NCI-H510A (cell line): ENCODE data around the gene RUNDC3A.

ENCODE experiments used
- DNase-seq: peaks from one replicate; lab custom pipeline; 2025; lab: John Stamatoyannopoulos, UW

Gene RUNDC3A

DNA sequence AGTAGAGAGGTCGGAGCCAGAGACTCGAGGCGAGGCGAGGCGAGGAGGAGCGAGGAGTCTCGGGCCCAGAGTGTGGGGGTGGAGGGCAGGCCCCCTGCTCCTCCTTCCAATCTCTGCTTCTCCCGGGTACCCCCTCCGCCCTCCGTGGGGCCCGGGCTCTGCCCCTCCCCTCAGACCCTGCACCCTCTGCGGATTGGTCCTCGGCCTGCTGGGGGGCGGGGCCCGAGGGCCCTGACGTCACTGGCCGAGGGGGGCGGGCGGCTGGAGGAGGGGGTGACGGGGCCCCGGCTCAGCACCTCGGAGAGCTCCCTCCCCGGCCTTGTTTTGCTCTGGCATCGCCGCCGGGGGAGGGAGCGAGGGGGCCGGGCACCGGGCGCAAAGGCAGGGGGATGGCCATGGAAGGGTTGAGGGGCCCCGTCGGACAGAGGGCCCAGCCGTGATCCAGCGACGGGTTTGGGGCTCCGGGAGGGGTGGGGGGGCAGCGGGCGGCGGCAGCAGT lies at the start of gene RUNDC3A:
RUNDC3A (plus strand) TSS at position 282 of the 499 bp plus-strand sequence. CDS start 232 bp downstream, outside the sequence.
- peak; percentile 69 for DNase-seq

DNA sequence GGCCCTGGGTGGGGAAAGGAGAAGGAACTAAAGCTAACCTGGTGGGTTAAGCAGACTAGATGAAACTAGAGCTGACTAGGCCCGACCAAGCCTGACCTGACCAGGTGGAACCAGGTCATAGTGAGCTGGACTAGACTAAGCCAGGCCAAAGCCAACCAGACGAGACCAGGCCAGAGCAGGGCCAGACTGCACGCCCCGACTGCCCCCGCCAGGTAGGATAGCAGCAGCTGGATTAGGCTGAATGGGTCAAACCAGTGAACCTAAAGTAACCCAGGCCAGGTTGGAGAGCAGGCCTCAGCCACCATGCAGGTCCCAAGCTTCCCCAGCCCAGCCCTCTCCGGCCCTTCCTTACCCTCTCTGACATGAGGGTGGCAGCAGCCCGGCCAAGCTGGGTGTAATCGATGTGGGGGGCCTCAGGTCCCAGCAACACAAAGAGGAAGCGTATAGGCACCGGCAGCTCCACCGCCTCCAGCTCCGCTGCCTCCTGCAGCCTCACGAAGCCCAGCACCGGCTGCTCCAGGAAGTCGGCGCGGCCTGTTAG lies 49.5 kb upstream of the RUNDC3A start:
- DNase-seq, result no peak

DNA sequence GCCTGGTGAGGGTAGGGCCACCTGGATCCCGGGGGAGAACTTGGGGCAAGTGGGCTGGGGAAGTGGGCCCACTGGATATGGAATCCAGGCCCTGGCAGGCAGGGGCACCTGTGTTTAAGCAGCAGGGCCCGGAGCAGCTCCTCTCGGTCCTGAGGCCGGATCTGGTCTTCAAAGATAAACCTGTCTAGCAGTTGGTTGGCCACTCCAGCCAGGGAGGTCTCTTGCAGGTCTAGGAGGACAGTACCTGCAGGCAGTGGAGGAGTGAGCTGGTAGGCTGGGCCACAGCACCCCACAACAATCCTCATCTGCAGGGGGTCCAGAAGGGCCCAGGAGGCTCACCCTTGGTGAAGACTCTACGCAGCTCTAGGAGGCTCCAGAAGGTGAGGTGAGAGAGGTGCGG lies 48.1 kb upstream of the RUNDC3A start:
- no peak for DNase-seq

DNA sequence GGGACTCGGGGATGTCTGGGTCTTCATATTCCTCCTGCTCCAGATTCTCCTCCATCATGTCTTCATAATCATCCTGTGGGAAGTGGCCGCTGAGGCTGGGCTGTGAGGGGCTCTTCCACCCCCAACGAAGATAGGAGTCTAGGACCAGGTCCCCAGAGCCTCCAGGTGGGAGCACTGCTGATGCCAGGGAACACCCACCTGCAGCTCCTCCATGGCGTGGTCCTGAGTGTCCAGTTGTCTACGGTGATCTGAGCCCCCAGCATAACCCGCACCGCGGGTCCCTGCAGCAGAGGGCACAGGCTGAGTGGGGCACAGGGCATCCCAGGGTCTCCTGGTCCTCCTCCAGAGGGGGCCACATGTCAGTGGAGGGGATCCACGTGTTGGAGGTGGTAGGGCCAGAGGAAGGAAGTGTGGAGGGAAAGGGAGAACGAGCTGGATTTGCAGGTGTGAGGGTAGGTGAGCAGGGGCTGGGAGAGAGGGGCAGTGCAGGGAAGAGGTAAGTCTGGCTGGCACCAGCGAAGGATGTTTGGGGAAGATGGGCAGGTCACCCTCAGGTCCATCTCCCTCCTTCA lies 45.7 kb upstream of the RUNDC3A start:
- no peak for DNase-seq

DNA sequence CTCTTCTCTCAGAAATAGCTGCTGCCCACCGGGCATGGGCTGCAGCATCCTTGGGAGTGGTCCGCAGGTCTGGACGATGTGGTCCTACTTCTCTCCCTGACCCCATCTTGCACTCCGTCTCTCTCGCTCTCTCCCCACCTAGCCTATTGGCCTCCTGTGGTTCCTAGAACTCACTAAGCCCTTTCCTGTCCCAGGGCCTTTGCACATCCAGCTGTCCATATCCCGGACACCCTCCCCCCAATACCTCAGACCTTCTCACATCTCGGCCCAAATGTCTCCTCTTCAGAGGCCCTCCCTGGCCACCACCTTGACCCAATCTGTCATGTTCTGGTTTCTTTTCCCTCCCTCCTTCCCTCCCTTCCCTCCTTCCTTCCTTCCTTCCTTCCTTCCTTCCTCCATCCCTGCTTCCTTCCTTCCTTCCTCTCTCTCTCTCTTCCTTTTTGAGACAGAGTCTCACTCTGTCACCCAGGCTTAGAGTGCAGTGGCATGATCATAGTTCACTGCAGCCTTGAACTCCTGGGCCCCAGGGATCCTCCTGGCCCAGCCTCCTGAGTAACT lies 45.0 kb upstream of the RUNDC3A start:
- DNase-seq, result no peak

DNA sequence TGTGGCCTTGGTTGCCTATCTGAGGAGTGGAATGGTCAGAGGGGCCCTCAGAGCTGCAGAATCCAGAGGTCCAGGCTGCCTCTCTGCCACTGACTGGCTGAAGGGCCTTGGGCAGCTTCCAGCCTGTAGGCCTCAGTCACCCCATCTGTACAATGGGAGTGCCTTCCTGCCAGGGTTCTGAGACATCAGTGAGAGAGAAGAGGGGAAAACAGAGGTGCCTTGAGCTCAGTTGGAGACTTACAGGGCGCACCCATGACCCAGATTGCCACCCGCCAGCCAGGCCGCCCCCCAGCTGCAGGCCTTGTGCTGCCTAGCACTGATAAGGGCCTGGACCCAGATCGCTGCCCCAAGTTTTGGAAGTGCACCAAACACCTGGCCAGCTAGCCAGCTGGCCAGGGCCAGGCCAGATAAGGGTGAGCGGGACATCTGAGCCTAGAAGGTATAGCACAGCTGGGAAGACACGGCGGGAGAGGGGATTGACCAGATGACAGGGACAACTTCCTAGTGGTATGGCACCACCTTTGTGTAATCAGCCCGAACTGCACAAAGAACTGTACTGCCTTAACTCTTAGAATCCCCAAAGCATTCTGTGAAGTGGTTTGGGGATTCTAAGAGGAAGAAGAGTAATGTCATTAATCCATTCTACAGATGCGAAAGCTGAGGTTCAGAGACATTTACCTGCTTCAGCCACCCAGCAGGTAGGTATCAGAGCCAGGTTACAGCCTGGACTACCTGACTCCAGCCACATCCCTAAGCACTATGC lies 41.8 kb upstream of the RUNDC3A start:
- DNase-seq, result no peak

DNA sequence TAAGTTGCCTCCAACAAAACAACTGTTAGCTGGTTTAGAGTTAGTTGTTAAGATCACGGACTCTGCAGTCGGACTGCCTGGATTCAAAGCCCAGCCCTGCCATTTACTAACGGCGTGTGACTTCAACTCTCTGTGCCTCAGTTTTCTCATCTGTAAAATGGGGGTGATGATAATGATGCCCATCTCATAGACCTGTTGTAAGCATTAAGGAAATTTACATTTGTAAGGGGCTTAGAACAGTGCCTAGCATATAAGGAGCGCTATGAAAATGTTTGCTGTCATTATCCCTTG lies 41.3 kb upstream of the RUNDC3A start:
- no peak for DNase-seq

DNA sequence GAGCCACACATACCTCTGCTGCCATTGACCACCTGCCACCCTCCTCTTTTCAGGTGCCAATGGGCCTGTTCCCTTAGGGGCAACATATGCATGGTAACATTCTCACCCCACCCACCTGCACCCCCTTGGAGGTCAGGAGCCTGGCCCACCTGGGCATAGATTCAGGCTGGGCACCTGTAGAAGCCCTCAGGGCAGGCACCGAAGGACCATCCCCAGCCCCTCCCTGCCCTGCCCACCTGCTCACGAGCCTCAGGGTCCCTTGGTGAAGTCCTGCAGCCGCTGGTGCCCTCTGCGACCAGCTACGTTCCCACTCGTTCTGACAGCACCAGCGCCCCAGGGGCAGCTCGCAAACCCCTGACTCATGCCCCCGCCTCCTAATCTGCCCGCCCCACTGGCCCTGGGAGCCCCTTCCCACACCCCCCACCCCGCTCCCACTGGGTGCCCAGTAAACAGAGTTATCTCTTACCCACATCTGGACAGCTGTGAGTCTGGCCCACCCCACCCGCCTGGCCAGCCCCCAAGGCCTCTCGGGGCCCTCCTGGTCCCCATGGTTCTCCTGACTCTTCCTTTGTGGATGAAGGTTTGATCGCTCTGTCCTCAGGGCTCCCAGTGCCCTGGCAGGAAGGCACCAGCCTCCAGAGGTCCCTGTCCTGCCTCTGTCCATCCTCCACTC lies 40.4 kb upstream of the RUNDC3A start, which contains the start of gene SLC4A1:
SLC4A1 (minus strand) TSS at position 318 of the 673 bp plus-strand sequence. CDS start 5,269 bp downstream, outside the sequence.
- DNase-seq, result no peak

DNA sequence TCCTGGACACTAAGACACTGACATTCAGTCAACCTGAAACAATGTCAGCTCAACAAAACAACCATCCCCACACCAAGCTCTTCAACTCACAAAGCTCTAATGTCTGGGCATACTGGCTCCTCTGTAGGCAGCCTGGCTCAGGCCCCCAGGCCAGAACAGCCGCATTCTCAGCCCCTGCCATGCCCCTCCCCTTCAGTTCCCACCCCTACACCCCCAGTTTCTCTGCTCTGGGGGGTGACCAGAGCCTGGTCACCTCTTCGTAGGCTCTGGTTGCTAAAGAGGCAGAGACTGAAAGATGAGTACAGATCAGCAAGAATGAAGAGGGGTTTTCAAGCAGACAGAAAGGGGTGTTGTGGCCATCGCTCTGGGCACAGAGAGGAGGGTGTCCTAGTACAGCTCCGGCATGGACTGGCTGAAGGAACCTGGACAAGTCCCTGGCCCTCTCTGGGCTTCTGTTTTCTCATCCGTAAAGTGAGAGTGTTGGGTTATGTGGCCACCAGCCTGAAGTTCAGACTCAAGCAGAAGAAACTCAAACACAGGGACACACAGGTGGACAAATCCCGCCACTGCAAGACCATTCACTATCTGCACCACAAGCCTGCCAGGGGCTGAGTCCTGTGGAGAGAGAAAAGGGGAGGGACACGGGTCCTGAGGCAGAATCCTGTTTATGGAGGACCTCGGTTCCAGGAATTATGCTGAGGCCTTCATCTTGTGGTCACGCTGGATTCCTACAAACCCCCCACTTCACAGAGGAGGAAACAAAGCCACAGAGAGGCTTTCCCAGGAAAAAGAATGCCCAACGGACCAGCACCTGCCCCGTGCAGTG lies 39.5 kb upstream of the RUNDC3A start:
- DNase-seq, result no peak

DNA sequence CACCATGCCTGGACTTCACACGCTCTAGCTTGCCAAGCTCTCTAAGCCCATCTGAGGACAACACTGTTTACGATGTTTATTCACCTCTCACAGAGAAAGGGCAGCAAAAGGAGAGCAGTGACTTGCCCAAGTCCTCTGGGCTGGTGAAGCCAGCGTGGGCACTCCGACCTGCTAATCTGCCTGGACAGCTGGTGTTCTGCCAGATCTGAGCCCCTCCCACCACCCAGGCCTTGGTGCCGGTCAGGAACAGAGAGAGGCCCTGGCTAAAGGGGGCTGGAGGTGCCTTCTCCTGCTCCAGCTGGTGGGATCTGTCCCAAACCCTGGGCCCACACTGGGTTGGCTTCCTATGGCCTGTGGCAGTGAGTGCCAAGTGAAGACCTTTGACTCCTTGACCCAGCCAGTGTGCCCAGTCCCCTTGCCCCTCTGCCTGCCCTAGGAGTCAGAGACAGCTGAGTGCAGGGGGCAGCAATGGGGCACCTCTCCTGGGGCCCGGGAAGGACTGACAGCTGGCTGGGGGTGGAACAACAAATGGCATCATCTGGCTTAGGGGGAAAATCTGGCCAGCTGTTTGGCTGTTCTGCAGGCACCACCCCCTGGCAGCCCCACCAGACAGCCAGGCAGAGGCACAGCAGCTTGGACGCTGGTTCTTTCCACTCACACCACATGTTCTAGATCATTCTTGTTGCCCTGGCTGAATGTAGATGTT lies 38.7 kb upstream of the RUNDC3A start:
- DNase-seq, result no peak

DNA sequence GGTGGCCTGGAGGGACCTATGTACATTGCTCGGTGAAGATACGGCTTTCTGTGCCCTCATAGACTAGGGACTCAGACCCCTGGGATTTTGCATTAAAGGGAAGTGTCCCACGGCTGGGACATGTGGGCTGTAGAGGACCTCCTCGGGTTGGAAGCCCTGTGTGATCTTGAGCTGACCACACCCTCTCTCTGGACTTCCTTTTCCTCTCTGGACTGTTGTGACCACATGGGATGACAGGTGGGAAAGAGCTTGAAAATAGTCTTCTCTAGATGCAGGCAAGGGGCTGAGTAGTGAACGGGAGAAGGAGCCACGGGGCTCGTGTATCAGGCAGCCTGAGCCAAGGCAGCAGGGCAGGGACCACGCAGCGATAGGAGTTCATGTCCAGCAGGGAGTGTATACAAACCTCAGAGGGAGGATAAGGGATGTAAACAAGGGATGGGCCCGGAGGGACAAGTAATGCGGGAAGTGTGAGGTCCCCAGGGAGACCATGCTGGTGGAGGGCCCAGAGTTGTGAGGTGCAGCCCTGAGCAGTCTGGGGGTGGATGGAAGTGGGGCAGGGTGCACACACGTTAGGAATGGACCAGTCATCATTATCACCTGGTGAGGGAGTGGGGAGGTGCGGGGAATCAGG lies 36.0 kb upstream of the RUNDC3A start:
- no peak for DNase-seq

DNA sequence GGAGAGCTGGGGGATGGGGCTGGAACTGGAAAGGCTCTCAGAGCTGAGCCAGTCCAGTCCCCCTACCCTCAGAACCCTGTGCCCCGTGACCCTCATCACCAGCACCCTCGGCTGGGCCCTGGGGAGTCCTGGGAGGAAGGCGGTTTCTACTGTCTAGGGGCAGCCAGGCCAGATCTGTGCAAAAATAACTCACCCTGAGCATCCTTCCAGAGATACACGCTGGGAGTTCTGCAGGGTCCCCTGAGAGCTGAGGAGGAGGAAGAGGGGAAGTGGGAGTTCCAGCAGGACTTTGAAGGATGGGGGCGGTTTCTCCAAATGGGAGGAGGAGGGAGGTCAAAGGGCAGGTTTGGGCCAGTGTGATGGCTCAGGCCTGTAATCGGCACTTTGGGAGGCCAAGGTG lies 35.4 kb upstream of the RUNDC3A start:
- DNase-seq, result no peak

DNA sequence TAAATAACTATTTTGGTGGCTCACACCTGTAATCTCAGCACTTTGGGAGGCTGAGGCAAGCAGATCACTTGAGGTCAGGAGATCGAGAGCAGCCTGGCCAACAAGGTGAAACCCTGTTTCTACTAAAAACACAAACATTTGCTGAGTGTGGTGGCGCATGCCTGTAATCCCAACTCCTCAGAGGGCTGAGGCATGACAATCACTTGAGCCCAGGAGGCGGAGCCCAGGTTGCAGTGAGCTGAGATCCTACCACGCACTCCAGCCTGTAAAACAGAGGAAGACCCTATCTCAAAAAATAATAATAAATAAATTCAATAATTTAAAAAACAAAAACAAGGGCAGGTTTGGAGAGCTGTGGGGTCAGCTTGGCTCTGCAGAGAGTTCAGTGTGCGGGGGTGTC lies 34.8 kb upstream of the RUNDC3A start:
- DNase-seq, result no peak

DNA sequence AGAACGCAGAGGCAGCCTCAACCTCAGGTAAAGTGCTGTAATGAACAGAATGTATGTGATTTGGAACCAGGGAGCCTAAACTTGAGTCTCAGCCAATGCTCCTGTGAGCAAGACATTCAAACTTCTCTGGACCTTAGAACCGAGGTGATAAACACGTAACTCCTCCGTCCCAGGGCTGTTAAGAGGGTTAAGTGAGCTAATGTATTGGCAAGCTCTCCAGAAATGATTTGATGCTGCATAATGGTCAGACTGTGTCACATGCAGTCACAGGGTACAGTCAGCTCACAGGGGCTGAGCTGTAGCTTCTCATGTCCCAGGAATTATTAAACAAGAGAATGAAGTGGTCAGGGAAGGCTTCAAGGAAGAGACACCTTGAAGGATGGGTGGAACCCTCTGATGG lies 30.4 kb upstream of the RUNDC3A start:
- no peak for DNase-seq

DNA sequence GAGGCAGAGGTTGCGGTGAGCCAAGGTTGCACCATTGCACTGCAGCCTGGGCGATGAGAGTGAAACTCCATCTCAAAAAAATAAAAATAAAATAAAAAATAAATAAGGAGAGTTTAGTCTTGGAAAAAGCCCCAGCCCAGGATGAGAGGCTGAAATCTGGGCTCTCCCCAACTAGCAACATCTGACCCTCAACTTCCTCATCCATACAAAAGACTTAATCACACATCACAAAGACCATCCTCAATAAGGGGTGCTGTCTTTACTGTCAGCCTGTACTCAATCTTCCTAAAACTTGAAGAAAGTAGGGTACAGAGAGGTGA lies 29.1 kb upstream of the RUNDC3A start:
- no peak for DNase-seq

DNA sequence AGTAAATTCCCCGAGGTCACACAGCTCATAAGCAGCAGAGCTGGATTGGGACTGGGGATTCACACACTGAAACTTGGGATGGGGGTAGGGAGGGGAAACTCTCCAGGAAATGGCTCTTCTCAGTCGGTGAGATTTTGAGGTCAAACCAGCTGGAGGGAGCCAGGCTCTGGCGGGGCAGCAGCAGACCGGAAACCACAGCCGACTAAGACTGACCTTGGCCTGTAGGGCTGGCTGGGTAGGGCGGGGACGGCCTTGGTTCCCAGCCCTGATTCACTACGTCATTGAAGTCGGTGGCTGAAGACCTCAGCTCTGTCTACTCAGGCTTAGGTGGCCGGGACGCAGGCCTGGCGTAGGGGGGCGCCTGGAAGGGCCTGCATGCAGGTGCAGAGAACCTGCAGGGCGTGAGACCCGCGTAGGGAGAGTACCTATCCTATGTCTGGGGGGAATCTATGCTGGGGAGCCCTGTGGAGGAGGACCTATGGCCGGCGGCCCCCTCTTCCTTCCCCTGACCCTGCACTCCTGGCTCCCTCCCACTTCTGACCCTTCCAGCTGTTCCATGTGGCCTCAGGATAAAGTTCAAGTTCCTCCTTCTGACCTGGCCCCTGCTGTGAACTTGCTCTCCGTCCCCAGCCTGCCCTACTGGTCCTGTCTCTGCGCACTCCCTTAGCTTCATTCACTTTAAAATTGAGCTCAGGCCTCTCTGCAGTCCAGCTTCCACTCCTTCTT lies 28.6 kb upstream of the RUNDC3A start:
- no peak for DNase-seq

DNA sequence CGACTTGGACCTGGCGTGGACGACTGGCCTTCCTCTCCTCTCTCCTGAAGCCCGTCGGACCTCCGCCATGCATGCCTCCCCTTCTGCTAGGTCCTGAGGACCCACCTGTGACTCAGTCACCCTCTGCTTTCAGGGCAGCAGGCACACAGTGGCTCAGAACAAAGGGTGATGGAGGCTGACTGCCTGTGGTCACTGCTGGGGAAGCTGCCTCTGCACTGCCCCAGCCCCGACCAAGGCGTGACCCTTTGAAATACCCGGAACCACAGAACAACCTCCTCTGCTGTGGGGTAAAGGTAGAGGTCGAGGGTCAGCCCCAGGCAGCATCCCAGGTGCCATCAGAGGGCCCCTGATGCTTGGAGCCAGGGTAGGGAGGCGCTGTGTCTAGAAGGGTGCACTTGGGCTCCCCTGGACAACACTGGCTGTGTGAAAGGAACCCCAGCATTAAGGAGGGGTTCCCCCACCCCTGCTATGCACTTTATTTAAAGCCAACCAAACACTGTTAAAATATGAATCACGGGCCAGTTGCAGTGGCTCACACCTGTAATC lies 27.9 kb upstream of the RUNDC3A start:
- DNase-seq, result no peak

DNA sequence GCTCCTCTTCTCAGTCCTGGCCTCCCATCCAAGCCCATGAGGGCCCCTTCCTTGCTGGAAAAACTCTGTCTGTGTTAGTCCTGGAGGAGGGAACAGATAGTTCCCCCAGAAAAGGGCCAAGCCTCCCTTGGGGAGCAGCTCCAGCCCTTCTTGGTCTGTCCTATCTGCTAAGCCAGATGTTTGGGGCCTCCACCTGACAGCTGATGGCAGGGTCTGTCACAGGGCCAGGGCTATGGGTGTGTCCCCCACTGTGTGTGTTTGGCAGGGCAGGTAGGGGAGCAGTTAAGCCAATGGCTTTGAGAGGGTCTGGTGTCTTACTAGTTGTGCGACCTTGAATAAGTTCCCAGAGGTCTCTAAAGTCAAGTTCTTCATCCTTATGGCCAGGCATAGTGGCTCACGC lies 26.8 kb upstream of the RUNDC3A start:
- DNase-seq, result no peak

DNA sequence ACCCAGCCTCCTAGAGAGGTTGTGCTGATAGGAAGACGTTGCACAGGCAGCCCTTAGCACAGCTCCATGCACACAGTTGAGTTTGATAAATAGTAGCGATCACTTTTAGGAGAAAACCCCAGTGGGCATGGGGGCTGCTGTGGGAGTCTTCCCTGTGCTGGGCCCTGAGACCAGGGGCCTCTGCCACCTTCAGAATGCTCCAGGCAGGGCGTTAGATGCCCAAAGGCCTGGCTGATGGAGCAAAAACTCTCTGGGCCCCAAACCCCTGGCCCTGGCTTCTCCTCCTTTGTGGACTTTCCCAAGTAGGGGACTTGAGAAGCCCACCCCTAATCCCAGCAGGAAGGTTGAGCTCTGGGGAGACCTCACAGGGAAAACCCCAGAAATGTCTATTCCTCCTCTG lies 26.1 kb upstream of the RUNDC3A start:
- DNase-seq, result no peak
